CD4-positive, alpha-beta T cell treated with Interleukin-15 for 4 hours (primary cell): ENCODE results near the gene THPO.

ENCODE experiments used
- DNase-seq: peaks from one replicate; pipeline ENCODE4 v3.0.0-alpha.2; 2020; ENCODE audit warnings: low spot score

THPO gene

GRCh38 chr3:184333190-184333589 lies 44.8 kb downstream of the THPO start:
- no peak for DNase-seq

- no peak for DNase-seq
Measured at GRCh38 chr3:184332370-184333090, 45.5 kb downstream of the THPO start.

DNA sequence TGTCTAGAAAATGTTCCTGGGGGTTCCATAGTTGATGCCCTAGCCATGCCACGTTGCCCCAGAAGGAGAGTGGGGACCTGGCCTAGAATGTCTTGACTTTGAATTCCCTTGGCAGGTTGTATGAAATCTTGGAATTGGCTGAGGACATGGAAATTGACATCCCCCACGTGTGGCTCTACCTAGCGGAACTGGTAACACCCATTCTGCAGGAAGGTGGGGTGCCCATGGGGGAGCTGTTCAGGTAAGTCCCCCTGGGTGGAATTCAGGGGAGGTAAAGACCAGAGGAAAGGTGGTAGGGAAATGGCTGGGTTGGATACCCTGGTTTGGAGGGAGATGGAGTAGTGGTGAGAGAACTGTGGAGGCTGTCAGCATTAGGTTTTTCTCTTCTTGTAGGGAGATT lies 49.5 kb downstream of the THPO start:
- no peak for DNase-seq

DNA sequence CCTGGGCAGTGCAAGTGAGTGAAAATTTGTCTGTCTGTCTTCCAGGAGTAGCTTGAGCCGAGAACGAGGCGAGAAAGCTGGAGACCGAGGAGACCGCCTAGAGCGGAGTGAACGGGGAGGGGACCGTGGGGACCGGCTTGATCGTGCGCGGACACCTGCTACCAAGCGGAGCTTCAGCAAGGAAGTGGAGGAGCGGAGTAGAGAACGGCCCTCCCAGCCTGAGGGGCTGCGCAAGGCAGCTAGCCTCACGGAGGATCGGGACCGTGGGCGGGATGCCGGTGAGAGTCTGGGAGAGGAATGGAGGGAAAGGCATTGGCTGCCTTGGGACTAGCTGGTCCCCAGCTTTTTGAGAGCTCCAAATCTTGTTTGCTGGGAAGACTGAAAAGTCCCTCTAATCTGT lies 50.8 kb downstream of the THPO start:
- no peak for DNase-seq

DNA sequence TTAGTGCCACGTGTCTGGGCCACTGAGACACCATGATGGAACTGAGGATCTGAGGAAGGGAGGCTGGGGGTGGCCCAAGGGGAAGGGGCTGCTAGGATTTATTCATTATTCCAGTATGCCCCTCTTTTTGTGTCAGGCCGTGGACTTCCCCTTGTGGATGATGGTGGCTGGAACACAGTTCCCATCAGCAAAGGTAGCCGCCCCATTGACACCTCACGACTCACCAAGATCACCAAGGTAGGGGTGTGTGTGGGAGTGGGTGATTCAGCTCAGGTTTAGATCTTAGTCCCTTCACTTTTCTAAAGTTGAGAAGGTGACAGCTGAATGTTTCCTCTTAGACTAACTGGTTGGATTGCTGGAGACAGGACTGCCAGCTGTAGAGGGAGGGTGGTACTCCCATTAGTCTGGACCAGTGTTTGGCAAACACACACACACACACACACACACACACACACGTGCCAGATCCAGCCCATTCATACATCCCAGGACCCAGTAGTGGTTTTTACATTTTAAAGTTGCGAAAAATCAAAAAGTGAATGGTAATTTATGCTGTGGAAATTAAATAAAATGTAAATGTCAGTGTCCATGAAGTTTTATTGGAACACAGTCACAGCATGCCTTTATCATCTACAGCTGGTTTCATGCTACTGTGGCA lies 52.2 kb downstream of the THPO start:
- no peak for DNase-seq

GRCh38 chr3:184325269-184325668 lies 52.7 kb downstream of the THPO start:
- DNase-seq = no peak

DNA sequence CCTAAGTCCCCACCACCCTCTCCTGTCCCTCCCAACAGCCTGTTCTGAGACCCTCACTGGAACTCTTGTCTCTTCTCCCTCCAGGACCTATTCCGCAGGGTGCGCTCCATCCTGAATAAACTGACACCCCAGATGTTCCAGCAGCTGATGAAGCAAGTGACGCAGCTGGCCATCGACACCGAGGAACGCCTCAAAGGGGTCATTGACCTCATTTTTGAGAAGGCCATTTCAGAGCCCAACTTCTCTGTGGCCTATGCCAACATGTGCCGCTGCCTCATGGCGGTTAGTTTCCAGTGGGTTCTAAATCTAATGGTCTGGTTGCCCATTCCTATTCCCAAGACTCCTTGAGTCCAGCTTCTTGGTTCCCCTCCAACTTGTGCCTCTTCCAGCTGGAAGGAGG lies 54.3 kb downstream of the THPO start:
- DNase-seq = no peak

DNA sequence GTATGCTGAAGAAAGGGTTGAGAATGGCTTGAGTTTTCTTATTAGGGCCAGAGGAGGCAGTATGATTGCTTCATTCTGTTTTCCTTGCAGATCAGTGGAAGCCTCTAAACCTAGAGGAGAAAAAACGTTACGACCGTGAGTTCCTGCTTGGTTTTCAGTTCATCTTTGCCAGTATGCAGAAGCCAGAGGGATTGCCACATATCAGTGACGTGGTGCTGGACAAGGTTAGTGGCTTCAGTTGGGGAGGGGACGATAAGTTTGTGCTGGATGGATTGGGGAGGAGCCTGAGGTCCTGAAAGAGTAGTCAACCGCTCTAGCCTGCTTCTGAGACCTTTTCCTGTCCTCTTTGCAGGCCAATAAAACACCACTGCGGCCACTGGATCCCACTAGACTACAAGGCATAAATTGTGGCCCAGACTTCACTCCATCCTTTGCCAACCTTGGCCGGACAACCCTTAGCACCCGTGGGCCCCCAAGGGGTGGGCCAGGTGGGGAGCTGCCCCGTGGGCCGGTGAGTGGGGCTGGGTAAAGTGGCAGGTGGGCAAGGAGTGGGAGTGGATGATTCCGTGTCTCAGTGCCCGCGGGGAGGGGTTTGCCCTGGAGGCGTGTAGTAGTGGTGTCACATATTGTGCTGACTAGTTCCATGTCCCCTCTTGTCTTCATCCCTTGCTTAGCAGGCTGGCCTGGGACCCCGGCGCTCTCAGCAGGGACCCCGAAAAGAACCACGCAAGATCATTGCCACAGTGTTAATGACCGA lies 55.1 kb downstream of the THPO start:
- DNase-seq = no peak
